Measurements from ENCODE around the gene SFTPA2.
"Not testable (repeated sequence)": the region's sequence is repeated elsewhere in the genome, so short reads cannot be mapped to it uniquely, and the experiment has no call there.

The SFTPA2 gene

GRCh38 chr10:79560160-79560709, at the start of gene SFTPA2:
SFTPA2 (minus strand) TSS chr10:79560407; CDS start chr10:79559483, 924 bp downstream.
- no peak for DNase-seq (ENCODE audit: low read depth)

DNA sequence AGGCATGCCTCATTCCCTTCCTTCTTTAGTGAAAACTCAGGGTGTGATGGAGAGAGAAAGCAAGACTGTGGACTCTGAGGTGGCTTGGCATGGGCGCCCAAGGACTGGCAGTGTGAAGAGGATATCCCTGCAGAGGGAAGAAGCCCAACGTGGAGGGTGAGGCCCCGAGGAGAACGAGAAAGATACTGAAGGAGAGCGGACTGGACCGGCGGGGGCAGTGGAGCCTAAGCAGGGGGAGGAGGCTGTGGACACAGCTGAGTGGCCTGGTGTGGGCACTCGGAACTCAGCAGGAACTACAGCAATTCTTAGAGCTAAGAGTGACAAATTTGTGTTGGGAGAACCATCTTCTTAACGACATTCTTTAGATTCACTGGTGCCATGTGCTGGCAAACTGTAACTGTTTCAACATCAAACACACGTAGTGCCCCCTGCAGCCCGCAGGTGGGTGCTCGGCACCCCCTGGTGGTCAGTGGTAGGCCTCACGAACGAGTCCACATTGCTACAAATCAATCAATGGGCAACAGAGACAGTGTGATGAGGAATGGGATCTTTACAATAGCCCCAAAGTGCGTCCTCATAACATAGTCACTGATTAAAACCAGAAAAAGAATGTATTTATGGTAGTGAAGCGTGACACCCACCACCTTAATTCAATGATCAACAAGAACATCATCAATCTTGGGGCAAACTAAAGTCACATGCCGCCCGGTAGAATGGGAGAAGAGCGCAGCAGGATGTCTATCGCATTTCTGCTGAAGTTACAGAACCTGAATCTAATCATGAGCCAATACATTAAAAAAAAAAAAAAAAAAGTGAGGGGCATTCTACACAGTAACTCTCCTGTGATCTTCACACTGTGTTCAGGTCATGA, 48.5 kb upstream of the SFTPA2 start:
- no peak for DNase-seq (ENCODE audit: low read depth)

DNA sequence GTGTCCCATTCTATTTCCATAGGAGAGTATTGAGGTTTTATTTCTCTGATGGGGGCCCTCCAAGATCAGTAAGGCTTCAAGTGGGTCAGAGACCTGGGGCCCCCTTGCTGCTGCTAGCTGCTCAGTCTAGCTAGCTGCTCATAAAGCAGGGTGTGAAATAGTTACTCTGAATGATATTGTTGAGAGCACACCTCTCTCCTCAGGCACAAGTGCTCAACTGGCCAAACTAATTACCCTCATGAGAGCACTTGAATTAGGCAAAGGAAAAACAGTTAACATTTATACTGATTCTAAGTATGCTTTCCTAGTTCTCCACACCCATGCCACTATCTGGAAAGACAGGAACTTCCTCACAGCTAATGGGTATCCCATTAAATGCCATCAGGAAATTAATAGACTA, 45.1 kb upstream of the SFTPA2 start:
- no peak for DNase-seq (ENCODE audit: low read depth)

DNA sequence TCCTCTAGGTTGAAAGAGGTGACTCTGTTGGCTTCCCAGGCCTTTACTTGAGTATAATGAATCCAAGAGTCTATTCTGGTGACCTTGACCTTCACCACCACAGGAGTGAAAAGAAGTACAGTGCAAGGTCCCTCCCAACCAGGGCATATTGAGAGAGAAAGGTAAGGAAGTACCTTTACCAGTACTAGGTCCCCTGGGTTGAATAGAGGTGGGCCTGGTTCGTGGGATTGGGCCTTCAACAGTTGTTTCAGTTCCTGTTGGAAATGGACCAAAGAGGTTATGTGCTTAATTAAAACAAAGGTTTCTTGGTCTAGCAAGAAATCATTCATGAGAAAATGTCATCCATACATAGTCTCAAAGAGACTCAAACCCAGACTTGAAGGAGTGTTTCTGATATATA, 44.1 kb upstream of the SFTPA2 start:
- DNase-seq (ENCODE audit: low read depth), result no peak

- DNase-seq (ENCODE audit: low read depth), result no peak
Measured at GRCh38 chr10:79602953-79603352, 42.7 kb upstream of the SFTPA2 start.

- no peak for DNase-seq (ENCODE audit: low read depth)
Measured at GRCh38 chr10:79601939-79602338, 41.7 kb upstream of the SFTPA2 start.

DNA sequence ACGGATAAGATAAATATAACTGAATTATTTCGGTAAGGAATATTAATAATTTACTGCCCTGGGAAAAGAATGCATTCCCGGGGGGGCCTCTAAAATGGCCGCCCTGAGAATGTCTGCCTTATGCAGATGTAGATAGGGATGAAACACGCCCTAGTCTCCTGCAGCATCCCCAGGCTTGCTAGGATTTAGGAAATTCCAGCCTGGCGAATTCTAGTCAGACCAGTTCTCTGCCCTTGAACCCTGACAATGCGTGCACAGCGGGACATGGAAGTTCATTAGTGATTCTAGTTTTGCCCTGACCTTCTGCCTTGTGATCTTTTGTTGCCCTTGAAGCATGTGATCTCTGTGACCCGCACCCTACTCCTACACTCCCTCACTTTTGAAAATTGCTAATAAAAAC, 39.4 kb upstream of the SFTPA2 start:
- not testable (repeated sequence) for DNase-seq (ENCODE audit: low read depth)

GRCh38 chr10:79595510-79595909, 35.3 kb upstream of the SFTPA2 start:
- DNase-seq (ENCODE audit: low read depth), result no peak

DNA sequence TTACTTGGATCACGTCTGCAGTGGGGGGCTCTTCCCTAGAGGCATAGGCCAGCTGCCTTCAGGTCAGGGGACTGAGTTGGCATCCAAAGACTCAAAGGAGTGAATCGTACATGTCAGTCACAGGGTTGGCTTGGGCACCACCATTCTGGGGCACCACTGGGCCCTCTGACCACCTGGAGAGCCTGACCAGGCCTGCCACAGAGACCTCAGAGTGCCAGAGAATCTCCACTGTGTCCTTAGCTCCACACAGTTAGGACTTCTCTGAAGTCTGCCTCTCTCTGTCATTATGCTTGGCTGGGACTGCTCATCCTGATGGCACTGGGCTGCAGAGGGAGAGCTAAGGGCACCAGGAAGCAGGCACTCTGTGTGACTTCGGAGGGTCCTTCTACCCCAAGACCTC, 34.4 kb upstream of the SFTPA2 start:
- DNase-seq (ENCODE audit: low read depth), result not testable (repeated sequence)

DNA sequence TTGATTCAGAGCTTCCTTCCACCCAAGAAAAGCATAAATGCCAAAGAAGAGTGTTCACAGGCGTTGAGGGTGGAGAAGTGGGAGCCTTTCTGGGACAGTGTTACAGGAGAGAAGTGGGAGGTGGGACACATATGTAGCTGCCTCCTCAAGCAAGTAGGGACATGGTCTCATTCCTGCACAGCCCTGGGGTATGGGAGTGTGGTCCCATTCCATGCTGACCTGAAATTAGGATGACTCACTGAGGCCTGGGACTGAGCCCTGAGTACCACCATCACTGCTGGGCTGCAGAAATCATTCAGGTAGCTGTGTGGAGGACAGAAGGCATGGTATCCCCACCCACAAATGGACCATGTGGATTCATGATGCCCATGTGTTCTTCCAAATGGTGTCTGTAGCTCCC, 33.2 kb upstream of the SFTPA2 start:
- DNase-seq (ENCODE audit: low read depth), result no peak

- DNase-seq (ENCODE audit: low read depth), result no peak
Measured at GRCh38 chr10:79588800-79589199, 28.6 kb upstream of the SFTPA2 start.

- DNase-seq (ENCODE audit: low read depth), result no peak
Measured at GRCh38 chr10:79586933-79587332, 26.7 kb upstream of the SFTPA2 start.

DNA sequence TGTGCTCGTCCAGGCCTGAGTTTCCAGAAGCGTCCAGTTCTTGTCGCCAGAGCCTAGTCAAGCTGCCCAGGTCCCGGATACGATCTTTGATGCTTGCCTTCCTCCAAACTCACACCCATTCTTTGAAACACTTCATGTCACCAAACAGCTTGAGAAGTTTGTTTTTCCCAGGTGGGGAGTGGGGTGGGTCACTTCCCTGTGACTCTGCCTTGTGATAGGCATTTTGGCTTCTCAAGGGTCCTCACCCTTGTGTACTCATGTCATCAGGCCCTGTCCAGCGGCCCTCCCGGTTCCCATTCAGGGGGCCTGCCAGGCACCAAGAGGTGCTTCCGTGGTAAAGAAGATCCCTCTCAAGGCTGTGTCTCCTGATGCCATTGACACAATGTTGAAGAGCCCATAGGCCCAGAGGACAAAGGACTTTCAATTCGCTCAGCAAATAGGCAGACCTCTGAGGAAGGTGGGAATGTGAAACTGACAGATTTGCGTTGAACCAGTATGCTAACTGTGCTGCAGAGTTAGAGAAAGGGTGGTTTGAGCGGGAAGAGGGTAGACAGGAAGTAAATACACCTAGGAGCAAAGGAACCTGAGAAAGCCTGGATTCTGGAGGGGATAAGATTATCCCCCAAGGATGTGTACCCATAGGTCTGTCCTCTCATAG, 25.8 kb upstream of the SFTPA2 start:
- no peak for DNase-seq (ENCODE audit: low read depth)

DNA sequence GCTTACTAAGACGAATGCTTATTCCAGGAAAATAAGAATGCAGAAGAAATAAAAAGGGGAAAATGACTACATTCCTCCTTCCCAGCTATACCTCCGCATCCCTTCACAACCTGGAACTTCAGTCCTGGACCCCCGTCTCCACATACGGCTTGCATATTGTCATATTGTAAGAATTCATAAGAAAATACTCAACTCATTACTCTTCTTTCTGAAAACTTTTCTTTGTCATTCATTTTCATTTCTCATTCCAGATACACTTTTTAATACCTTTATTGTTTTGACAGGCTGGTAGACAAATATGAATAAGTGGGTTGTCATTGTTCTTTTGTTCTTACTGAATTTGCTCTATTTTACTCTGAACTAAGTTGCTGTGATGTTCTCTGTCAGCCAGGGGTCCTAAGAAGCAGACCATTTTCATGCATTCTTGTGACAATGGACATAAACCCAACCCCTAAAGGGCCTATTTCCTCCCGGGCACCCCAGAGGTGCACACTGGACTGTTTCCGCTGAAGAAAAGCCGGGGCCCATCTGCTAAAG, 23.3 kb upstream of the SFTPA2 start:
- no peak for DNase-seq (ENCODE audit: low read depth)

DNA sequence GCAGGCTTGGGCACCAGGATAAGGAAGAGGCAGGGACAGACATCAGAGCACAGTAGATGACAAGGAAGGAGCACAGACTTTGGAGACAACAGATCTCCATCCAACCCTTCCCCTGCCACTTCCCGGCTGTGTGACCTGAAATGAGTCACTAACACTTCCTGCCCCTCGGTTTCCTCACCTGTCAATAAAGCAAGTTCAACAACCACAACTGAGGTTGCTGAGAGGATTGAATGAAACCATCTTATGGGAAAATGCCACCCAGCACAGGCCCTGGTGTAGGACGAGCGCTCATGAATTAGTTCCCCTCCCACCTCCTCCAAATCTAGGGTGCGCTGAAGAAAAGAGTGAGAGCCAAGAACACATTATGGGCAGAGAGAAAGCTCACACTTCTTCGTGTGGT, 22.7 kb upstream of the SFTPA2 start:
- DNase-seq (ENCODE audit: low read depth), result not testable (repeated sequence)

GRCh38 chr10:79582096-79582495, 21.9 kb upstream of the SFTPA2 start:
- DNase-seq (ENCODE audit: low read depth), result no peak

GRCh38 chr10:79581044-79581443, 20.8 kb upstream of the SFTPA2 start:
- no peak for DNase-seq (ENCODE audit: low read depth)

DNA sequence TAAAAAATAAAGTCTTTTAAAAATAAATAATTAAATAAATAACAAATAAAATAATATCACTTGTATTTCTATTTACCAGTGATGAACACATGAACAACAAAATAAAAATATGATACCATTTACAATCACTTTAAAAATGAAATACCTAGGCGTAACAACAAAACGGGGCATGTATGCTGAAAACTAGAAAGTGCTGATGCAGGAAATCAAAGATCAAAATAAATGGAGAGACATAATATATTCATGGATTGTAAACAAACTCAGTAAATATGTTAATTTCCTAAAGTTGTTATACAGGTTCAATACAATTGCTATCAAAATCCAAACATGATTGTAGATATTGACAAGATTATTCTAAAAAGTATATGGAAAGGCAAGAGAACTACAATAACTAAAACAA, 19.2 kb upstream of the SFTPA2 start:
- no peak for DNase-seq (ENCODE audit: low read depth)

DNA sequence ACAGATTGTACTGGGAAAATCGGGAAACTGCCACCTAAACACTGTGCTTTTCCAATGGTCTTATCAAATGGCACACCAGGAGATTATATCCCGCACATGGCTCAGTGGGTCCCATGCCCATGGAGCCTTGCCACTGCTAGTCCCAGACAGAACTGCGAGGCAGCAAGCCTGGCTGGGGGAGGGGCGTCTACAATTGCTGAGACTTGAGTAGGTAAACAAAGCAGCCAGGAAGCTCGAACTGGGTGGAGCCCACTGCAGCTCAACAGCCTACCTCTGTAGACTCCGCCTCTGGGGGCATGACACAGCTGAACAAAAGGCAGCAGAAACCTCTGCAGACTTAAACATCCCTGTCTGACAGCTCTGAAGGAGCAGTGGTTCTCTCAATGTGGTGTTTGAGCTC, 10.4 kb upstream of the SFTPA2 start:
- not testable (repeated sequence) for DNase-seq (ENCODE audit: low read depth)

DNA sequence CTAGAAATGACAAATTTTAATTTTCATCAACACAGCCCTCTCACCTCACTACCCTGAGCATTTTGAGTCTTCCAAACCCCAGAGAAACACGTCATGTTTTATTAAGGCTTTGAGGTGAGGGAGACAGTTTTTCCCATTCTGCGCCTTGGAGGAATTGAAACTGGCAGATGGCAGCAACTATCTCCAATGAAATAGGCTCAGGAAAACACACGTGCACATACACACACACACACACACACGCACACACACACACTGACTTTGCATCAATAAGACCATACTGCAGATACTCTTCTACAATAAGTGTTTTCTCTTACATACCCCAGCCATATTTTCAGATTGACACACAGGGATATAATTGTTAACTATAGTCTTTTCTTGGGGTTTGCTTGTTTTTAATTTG, 3.2 kb upstream of the SFTPA2 start:
- no peak for DNase-seq (ENCODE audit: low read depth)

DNA sequence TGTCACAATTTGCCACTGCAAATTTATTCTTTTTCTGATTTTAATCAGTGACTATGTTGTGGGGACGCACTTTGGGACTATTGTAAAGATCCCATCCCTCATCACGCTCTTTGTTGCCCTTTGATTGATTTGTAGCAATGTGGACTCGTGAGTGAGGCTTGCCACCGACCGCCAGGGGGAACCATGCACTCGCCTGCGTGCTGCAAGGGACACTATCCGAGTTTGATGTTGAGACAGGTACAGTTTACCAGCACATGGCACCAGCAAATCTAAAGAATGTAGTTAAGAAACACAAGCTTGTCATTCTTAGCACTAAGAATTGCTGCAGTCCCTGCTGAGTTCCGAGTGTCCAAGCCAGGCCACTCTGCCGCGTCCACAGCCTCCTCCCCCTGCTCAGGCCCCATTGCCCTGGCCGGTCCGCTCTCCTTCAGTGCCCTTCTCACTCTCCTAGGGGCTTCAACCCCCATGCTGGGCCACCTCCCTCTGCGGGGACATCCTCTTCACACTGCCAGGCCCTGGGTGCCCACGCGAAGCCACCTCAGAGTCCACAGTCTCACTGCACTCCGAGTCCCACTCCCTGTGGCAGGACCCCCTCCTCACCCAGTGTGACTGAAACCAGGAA, 2.0 kb upstream of the SFTPA2 start:
- peak; percentile 31 for DNase-seq (ENCODE audit: low read depth)

GRCh38 chr10:79561257-79561656, 1.1 kb upstream of the SFTPA2 start:
- no peak for DNase-seq (ENCODE audit: low read depth)

- DNase-seq (ENCODE audit: low read depth), result no peak
Measured at GRCh38 chr10:79559726-79560125, 481 bp downstream of the SFTPA2 start.
